GM21737 (cell line): ENCODE results near the gene FGF18.

Experiments used
- ATAC-seq: cut with Tn5 transposase; IDR thresholded peaks from one replicate; pipeline ENCODE4 v1.9.1; 2021; ENCODE audit warnings: mild to moderate bottlenecking, moderate library complexity; ENCODE audit not compliant: unreplicated experiment

FGF18 gene

DNA sequence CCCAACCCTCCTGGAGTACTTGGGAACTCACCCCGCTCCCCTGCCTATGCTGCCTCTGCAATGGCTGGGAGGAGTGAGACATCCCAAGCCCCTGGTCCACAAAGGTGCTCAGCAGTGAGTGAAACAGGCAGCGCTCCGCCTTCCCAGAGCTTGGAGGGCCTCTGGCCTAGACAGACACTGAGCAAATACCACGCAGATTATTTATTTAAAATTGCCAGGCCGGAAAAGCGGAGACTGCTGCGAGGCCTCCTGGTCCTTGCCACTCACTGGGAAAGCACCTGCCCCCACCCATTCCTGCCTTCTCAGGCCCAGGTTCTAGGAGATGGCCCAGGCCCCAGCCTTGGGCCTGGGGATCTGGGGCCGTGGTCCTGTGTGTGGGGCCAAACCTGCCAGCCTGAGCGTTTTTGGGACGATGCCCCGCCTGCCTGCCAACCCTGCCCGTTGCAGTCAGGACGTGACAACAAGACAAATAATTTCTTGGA, 17.4 kb downstream of the FGF18 start:
- no peak for ATAC-seq

DNA sequence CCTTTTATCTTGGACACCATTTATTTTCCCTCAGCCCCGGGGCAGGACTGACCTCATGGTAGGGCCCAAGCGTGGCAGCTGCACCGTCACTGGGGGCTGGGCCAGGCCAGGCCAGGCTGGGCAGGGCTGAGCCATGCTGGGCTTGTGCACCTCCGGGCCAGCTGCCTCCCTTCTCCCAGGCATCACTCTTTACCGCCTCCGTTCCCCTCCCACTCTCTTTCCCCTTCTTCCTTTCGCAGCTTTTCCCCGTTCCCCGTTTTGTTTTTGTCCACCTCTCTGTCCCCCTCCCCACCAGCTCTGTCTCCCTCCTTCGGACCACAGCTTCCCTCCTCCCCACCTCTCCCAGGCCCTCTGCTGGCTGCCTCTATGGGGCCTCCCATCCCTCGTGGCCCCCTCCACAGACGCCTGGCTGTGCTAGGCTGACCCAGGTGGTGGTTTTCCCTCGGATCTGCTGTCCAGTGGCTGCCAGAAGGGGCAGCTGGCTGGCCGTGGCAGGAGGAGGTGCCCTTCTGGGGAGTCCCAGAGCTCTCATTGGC, 17.9 kb downstream of the FGF18 start:
- ATAC-seq: no peak

DNA sequence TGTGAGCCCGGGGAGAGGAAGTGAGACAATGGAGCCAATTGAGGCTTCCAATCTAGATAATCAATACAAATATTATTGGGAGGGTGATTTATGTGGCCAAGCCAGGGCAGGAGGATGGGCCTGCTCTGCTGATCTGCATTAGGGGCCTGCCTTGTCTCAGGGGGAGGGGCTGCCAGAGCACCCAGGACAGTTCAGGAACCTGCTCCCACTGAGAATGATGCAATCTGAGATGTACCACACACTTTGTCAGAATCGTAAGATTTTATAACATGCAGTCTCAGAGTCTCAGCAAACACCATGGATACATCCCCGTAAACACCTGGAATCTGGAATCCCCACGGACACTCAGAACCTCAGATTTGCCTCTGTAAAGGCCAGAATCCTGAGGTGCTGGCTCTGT, 19.3 kb downstream of the FGF18 start:
- no peak for ATAC-seq

DNA sequence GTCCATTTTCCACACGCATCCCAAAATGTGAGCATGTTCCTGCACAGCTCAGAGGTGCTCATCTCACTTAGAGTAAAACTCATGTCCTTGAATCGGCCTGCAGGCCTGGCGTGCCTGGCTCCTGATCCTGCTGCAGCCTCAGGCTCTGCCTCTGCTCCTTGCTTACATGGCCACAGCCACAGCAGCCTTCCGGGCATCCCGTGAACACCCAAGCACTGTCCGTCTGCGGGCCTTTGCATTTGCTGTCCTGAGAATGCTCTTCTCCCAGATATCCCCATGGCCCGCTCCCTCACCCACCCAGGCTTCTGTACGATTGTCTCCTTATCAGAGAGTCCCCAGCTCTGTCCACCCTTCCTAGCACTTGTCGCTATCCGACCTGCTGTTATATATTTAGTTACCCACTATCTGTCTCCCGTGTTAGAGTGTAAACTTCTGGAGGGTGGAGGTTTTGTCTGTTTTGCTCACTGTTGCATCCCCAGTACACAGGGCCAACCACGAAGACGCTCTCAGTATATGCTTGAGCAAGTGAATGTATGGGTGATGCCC, 21.9 kb downstream of the FGF18 start:
- ATAC-seq: no peak

DNA sequence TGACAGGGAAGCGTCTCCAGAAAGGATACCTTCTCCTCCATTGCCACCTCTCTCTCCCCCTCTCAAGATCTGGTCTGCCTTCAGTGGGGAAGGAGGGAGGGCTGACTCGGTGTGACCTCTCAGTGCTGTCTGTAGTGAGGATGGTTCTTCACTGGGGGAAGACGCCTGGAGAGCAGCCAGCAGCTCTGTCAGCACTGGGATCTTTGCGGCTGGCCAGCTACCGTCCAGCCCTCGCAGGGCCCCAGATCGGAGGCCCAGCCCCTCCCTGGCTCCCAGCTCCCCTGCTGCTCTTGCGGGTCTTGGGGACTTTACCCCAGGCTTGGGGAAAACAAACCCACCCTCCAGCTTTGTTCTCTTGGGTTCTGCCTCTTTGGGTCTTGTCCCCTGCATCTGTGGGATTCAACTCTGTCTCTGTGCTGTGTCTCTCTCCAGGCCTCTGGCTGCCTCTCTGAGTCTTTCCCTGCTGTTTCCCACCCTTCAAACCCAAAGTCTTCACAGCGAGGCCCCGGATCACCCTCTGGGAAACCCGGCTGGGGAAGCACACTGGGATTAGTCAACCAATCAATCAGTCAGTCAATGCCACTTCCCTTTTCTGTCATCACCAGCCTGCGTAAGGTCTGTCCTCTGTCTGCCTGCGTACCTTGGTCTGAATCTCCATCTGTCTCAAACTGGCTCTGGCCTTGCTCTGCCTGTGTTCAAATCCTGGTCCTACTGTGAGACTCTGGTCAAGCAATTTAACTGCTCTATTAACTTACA, 23.0 kb downstream of the FGF18 start:
- no peak for ATAC-seq

DNA sequence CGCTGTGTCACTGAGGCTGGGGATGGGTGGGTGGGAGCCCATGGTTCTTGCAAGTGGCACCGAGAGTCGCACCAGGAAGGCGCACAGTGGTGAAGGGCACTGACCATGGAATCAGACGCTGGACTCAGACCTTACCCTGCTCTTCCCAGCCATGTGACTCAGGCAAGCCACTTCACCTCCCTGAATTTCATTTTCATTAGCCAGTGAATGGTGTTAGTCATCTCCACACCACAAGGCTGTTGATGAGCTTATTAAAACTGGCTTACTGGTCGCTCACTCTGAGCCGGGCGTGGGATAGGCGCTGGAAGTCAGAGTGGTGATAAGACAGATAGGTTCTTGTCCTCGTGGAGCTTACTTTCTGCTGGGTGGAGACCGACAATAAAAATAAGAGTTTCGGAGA, 25.1 kb downstream of the FGF18 start:
- ATAC-seq: no peak

DNA sequence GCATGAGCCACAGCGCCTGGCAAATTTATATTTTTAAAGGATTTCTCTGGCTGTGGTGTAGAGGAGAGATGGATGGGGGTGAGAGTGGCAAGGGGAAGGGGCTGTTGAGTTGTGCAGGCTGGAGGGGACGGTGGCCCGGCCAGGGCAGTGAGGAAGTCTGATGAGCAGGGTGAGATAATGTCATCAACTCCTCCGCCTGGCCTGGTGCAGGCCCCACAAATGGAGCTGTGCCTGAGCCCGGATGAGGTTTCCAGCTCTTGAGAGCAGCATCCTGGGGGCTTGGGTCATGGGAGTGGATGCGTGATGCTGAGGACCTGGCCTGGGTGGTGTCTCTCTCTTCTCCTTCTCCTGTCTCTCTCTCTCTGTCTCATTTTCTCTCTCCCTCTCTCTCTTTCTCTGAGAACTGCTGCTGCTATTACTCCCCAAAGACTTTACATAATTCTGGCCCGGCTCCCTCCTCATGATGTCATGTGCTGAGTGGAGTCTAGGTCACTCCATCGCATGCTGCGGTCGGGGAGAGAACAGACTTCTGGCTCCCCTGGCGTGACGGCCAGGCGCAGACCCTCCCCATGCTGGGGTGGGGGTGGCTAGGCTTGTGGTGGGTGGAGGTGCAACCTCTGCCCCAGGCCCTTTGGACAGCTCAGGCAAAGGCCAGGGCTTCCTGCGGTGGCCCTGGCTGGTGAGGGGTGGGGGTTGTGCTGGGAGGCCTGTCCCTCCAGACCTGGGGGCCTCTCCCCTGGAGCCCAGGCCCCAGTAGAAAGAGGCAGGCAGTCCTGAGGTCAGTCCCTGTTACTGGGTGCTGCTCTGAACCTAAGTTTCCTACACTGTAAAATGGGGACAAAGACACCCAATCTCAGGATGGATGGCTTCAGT, 26.4 kb downstream of the FGF18 start:
- no peak for ATAC-seq

DNA sequence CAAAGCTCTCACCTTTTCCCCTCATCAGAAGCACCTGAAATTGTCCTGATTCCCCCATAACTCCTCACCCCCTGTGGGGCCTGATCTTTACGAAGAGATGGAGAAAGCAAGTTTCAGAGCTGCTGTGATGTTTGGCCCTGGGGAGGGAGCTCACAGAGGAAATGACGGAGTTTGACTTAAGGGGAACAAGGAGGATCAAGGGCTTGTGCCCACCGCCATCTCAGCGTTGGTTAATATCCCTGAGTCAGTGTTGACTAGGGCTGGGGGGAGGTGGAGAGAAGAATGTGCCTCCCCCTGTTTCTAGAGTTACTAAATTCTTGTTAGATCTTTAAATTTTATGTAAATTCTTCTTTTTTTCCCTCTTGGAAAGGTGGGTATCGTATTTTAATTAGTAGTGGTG, 27.8 kb downstream of the FGF18 start:
- ATAC-seq: no peak

DNA sequence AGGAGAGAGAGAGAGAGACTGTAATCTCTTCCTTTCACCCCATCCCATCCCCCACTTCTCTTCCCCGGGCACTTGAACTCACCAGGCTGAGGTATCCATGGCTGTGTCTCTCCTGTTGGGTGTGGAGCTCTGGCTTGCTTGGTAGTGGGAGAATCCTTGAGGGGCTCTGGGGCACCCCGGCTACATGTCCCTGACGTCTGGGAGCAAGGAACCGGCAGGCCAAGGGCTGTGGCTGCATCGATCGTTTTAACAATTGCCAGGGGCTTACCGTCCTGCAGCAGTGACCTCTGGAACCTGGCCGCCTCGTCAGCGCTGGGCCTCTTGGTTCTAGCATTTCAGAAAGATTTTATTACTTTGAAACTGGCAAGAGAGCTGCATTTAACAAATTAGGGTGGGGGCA, 30.0 kb downstream of the FGF18 start:
- no peak for ATAC-seq

DNA sequence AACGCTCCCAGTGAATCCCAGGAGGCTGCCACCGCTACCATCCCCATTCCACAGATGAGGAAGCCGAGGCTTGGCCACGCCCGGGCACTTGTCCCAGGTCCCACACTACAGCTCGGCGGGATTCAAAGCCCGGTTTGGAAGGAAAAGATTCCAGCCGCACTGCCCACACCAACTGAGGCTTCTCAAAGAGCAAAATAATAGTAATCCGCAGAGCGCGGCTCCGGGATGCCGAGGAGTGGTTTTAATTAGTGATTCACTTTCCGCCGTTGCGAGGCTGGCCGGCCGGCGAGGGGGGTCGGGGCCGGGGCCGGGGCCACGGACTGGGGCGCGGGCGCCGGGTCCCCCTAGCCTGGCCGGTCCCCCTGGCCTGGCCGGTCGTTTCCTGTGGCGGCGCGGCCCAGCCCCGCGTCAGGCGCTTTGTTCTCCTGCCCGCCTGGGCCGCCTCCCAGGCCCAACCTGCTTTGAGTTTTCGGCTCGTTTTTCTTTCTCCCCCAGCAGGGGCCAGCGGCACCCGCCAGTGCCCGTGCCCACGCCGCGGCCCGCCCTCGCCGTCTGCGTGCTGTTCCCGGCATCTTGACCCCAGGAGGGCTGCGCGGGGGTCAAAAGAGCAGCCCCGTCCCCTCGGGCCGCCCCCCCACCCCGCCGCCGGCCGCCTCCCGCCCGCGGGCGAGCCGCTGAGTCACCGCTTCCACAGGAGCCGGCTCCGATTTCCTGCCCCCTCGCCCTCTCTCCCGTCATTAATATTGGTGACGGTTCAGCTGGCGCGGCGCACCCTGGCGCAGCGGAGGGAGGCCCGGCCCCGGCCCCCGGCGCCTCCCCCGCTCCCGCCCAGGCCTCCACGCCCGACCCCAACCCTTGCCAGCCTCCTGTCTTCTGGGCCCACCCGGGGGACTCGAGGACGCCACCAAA, 31.2 kb downstream of the FGF18 start:
- no peak for ATAC-seq

DNA sequence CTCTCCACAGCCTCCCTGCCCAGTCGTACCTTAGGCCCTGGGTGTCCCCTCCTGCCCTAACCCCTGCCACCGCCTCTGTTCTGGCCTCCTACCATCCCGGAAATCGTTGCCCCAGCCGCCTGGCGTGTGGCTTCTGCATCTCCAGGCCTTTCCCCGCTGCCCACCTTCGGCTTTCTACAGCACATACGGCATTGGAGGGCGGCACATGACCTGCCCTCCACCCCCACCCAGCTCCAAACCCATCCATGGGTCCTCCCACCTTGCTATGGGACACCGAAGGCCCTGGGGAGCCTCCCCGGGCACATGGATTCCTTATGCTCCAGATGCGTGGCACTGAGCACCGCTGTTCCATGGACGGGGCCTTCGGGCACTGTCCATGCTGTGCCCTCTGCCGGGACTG, 32.0 kb downstream of the FGF18 start:
- no peak for ATAC-seq

DNA sequence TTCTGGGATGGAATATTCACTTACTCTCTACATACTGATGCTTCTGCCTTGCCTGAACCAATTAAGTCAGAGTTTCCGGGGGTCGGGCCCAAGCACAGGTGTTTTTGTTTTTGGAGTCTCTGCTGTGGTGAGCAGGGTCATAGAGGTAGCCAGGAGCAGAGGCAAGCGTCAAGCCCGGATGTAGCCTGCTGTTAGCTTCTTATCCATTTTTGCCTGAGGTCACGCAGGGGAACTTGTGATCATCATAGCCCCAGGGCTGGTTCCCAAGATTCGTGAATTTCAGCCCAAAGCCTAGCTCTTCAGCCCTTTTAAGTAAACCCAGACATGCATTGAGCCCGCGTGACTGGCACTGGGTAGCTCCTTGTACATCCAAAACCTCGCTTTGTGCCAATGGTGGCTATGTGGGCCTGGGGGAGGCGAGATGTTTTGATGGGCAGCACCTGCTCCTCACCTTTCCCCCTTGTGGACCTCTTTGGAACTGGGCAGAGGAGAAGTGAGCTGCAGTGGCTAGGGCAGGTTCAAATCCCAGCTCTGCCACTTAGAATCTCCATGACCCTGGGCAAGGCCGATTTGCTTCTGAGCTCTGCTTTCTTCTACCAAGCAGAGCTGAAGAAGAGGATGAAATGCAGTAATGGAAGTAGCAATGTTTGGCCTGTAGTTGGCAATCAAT, 33.7 kb downstream of the FGF18 start:
- ATAC-seq: no peak

DNA sequence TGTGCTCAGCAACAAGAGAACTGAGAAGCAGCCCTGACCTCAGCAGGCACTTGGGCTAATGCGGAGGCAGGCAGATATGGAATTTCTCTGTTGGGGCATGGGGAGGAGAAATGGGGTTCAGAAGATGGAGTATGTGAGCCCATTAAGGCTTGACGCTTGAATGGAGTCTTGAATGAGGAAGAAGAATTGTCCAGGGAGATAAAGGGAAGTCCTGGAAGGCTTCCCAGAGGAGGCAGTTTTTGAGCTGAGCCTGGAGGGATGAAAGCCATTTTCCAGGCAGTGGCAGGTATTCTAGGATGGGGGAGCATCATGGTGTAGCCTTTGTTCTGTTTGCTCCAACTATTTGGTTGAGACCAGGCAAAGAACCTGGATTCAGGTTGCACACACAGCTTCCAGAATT, 34.5 kb downstream of the FGF18 start:
- ATAC-seq: no peak

DNA sequence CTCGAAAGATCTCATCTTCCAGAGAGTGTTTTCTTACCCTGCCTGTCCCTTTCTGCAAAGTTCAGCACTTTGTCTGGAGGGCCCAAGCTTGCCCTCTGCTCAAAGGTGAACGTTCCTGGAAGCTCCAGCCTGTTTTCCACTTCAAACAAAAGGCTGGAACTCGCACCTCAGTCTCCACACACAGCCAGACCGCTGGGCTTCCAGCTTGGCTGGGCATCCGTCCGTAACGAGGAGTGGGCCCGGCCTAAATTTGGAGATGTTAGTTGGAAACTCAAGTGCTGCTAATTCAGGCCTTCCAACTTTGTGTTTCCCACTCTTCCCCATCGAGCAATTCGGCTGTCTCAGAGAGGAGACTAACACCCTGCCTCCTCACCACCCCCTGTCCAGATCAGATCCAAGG, 35.1 kb downstream of the FGF18 start:
- no peak for ATAC-seq

DNA sequence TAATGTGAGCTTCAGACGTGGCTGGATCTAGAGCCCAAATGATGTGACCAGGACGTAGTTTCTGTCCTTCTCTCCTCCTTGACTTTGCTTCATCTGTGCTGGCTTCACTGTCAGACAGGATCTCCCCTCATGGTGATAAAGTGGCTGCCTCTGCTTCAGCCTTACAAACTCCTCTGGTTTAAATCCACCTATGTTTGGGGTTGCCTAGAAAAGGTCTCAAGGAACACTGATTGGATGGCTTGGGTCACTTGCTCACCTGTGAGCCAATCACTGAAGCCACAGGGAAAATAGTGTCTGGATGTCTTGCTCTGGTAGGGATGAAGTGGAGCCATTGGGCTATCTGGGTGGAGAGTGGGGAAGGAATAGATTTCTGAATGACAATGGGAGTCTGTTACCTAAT, 36.1 kb downstream of the FGF18 start:
- no peak for ATAC-seq

DNA sequence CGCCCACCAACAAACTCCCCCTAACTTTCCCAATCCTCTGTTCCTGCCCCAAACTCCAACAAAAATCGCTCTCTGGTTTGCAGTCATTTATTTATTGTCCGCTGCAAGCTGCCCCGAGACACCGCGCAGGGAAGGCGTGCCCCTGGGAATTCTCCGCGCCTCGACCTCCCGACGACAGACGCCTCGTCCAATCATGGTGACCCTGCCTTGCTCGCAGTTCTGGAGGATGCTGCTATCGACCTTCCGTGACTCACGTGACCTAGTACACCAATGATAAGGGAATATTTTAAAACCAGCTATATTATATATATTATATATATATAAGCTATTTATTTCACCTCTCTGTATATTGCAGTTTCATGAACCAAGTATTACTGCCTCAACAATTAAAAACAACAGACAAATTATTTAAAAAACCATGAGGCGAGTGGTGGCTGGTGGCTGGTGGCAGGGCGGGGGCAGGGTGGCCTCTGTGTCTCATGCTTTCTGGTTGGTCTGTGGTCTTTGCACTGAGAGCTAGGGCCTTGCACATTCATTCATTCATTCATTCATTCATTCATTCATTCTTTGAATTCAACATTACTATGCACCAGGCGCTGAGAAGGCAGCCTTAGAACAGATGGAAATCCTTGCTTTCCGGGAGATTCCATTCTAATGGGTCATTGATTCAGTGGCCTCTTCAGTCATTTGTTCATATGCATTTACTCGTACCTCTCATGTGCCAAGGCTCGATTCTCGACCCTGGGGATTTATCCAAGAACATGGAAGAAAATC, 37.9 kb downstream of the FGF18 start:
- no peak for ATAC-seq

DNA sequence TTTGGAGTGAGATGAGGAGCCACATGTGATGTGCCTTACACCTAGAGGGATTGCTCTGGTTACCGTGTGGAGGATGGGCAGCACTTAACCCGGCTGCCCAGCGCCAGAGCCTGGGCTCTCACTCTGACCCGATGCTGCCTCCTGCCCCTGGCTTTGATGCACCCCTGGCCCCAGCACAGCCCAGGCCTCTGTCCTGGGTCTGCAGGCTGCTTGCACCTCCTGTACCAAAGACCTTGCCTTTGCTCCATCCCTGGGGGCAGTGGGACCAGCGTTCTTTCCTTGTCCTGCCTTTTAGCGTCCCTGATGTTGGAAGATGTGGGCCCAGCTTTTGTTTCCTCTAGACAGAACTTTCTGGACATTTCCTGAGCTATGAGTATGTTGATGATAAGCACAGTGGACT, 40.4 kb downstream of the FGF18 start:
- no peak for ATAC-seq

DNA sequence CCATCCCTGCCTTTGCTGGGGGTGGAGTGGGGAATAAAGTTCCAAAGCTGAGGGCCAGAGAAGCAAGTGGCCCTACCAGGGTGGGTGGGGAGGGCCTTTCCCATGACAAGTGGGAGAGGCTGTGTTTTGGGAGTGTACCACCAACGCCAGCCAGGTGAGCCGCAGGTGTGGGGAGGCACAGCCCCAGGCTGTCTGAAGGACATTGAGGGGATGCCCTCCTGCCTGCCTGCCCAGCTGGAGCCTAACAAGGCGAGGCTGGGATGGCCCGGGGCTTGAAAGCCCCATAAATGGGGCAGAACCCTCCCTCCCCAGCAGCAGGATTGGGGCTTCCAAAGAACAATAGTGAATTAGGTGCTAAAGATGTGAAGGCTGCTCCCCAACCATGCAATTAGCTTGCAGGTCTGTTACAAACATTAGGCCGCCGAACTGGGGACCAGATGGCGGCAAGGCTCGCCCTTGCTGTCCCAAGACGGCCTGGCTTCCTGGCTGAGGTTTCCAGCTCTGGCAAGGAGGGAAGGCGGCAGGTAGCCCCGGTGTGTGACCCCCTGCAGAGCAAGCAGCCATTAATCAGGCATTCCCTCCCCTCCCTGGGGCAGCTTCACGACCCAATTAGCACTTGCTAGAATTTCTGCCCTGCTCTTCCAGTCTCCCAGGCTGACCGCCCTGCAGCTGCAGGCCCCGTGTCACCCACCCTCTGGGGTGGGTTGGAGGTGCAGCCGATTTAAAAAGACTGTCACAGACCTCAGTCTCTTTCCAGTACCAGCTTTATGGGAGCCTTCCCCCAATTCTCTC, 42.9 kb downstream of the FGF18 start:
- no peak for ATAC-seq
